Activated CD8-positive, alpha-beta memory T cell treated with anti-CD3 and anti-CD28 coated beads for 36 hours (primary cell): Measurements from ENCODE around the gene COASY. TPM values are rescaled to one million over a fixed set of nuclear protein-coding genes. Genes with fewer than 3 reads are reported as not detected.
"Not testable (repeated sequence)": the region's sequence is repeated elsewhere in the genome, so short reads cannot be mapped to it uniquely, and the experiment has no call there.

ENCODE experiments used
- CTCF ChIA-PET: fragments of 350-600 bp; sonication (Branson Sonifier 250); formaldehyde crosslinking; loops from one replicate; lab custom pipeline; 2021; ENCODE audit warnings: antibody characterized with exemption; lab: Charles Lee
- POLR2A ChIA-PET: fragments of 350-600 bp; sonication (Branson Sonifier 250); formaldehyde crosslinking; loops from one replicate; lab custom pipeline; 2021; ENCODE audit warnings: antibody characterized with exemption; lab: Charles Lee
- total RNA-seq, 2 experiments: library from RNA; stranded (reverse); gene quantifications; one replicate each; pipeline ENCODE4 v1.2.3, GENCODE V29; 2021

The COASY gene
- total RNA-seq, 2 experiments from 2014 or later: 118 to 120 TPM

DNA sequence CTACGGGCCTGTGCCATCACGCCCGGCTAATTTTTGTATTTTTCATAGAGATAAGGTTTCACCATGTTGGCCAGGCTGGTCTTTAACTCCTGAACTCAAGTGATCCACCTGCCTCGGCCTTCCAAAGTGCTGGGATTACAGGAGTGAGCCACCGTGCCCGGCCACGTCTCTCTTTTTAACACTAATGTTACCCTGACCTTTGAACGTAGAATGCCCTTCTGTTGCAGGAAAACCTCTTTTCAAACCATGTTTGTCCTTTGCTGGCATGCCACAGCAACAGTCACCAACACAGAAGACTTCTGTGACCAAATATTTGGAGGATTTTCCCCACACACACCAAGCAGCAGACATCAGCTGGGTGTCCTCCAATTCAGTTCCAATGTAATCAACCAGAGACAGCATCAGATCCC is 17.1 kb upstream of the COASY start:
- ChIA-PET CTCF (interaction anchor here (1.2 kb wide), 1 partner anchor 9 kb away, joined by 3 read pairs; the partner anchor contains the start of gene NAGLU), POLR2A (interaction anchor here (0.6 kb wide), 1 partner anchor 259 kb away, joined by 3 read pairs; no protein-coding TSS in a partner anchor)

DNA sequence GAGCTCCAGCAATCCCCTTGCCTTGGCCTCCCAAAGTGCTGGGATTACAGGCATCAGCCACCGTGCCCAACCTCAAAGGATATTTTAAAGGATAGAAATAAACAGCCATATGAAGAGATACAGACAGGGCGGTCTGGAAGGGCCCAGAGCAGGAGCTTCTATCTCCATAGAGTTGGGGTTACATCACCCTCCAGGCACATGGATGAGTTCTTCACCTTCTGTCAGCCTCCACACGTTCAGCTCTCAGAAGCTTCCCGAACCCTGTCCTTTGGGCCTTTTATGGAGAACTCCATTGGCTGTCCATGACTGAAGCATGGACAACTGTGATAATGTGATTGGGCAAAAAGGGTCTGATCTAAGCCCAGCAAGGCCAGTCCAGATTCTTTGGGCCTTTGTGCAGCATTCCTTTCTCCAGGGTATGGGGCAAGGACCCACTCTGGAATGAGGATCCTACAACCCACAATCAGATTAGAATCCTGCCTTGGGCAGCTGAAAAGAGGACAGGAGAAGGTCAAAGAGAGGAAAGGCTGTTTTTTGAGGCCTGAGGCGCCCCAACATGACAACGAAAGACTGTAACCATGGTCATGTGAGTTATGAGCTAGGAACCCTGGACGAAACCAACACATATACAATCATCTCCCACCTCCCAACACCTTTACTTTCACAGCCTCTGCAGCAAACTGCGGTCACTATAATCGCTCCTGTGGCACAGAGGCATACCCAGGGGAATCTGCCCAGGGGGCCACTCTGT is 16.0 kb upstream of the COASY start:
- CTCF ChIA-PET: interaction anchor here (1.2 kb wide), 1 partner anchor 10 kb away, joined by 3 read pairs; the partner anchor contains the start of gene NAGLU
- POLR2A ChIA-PET: interaction anchor here (0.6 kb wide), 1 partner anchor 260 kb away, joined by 3 read pairs; no protein-coding TSS in a partner anchor

DNA sequence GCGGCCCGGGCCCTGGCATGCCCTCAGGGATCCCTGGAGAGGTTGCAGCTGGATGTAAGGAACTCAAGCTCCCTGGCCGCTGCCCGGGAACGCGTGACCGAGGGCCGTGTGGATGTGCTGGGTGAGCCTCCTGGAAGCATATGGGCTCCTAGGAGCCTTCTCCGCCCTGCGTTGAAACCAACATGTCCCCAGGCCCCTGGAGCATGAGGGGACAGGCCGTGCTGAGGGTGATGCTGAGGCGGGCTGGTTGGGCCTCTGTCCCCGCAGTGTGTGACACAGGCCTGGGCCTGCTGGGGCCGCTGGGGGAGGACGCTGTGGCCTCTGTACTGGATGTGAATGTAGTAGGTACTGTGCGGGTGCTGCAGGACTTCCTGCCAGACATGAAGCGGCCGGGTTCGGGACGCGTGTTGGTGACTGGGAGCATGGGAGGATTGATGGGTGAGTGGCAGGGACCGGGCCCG is 14.9 kb upstream of the COASY start:
- ChIA-PET POLR2A (interaction anchor here (0.9 kb wide), 1 partner anchor 10 kb away, joined by 3 read pairs; no protein-coding TSS in a partner anchor), CTCF (no interaction called here)

DNA sequence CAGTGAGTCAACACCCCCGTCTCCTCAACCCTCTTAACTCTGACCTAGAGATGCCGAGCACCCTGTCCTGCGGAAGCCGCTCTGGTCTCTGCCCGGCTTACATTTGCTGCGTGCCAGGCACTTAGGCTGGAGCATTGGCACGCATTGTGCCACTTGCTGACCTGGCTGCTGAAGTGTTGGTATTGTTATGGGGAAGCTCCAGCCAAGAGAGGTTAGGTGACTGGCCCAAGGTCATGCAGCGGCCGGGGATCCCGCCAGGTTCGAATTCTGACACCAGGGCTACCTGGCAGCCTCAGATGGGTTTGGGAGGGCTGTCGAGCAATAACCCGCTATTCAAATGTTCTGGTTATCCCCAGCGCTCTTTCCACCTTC is 14.3 kb upstream of the COASY start:
- CTCF ChIA-PET: interaction anchor here (1.0 kb wide), 1 partner anchor 216 kb away, joined by 3 read pairs; no protein-coding TSS in a partner anchor
- POLR2A ChIA-PET: interaction anchor here (1.0 kb wide), 1 partner anchor 20 kb away, joined by 3 read pairs; no protein-coding TSS in a partner anchor

DNA sequence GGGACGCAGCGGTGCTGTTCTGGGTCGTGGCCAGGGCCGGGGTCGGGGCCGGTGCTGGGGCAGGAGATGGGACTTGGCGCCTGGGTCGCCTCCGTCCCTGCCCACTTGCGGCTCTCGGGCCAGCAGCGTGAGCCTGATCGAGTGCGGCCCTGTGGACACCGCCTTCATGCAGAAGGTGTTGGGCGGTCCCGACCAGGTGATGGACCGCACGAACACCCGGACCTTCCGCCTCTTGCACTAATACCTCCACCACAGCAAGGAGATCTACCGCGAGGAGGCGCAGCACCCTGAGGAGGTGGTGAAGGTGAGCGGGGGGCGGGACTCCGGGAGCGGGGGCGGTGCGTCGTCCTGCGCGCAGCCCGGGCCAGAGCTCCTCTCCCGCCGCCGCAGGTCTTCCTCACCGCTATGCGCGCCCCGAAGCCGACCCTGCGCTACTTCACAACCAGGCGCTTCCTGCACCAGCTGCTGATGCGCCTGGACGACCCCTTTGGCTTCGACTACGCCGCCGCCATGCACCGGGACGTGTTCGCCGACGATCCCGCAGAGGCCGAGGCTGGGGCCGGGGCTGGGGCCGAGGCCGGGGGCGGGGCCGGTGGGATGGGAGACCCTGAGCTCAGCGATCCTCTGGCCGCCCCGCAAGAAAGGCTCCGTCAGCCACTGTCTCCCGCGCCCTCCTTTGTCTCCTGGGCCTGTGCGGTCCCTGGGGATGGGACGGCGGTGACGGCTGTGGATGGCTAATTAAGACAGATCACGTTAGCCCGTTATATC is 13.7 kb upstream of the COASY start:
- CTCF ChIA-PET: interaction anchor here (0.8 to 1.7 kb wide), 6 partner anchors 11 to 215 kb away, joined by 3 to 5 read pairs (median 4); partner anchors contain the start of gene RAMP2
- POLR2A ChIA-PET: interaction anchor here (0.6 to 1.0 kb wide), 2 partner anchors 19 to 130 kb away, joined by 3 read pairs; no protein-coding TSS in a partner anchor

DNA sequence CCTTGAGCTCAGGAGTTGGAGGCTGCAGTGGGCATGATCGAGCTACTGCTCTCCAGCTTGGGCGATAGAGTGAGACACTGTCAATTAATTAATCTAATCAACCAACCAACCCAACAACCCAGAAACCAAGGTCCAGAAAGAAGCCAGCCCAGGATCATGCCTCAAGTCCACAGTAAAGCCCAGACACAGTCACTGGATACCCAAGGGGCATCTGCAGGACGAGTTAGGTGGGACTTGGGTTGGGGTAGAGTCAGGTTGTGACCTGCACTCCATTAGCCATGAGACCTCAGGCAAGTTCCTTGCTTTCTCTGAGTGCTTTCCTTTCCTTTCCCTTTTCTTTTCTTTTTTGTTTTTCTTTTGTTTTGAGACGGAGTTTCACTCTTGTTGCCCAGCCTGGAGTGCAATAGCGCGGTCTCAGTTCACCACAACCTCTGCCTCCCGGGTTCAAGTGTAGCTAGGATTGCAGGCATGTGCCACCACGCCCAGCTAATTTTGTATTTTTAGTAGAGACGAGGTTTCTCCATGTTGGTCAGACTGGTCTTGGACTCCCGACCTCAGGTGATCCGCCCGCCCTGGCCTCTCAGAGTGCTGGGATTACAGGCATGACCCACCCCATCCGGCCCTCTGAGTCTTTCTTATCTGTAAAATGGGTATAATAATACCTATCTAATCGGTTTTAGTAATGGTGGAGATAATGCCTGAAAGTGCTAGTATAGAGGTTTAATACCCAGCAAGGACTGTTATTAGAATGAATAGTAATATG is 12.8 kb upstream of the COASY start:
- CTCF ChIA-PET: interaction anchor here (0.7 to 1.7 kb wide), 6 partner anchors 12 to 211 kb away, joined by 3 to 5 read pairs (median 4); partner anchors contain the start of gene RAMP2
- POLR2A ChIA-PET: no interaction called here

DNA sequence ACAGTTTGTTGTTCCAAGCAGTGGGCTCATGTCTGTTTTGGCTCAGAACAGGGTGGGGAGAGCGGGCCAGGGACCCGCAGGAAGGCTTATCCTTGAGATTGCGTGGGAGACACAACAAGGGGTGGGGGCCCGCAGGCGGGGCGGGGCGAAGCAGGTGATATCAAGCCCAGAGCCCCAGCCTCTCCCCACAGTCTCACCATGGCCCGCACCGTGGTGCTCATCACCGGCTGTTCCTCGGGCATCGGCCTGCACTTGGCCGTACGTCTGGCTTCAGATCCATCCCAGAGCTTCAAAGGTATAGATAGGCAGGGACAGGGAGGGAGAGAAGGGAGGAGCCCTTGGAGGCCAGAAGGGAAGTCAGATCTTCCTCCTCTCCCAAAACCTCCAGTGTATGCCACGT is 9.2 kb upstream of the COASY start, which contains the start of gene HSD17B1:
TSS of gene HSD17B1 (plus strand) at position 188 of the 400 bp plus-strand sequence. CDS start at position 199, 11 bp downstream.
- CTCF ChIA-PET: not testable (repeated sequence)

DNA sequence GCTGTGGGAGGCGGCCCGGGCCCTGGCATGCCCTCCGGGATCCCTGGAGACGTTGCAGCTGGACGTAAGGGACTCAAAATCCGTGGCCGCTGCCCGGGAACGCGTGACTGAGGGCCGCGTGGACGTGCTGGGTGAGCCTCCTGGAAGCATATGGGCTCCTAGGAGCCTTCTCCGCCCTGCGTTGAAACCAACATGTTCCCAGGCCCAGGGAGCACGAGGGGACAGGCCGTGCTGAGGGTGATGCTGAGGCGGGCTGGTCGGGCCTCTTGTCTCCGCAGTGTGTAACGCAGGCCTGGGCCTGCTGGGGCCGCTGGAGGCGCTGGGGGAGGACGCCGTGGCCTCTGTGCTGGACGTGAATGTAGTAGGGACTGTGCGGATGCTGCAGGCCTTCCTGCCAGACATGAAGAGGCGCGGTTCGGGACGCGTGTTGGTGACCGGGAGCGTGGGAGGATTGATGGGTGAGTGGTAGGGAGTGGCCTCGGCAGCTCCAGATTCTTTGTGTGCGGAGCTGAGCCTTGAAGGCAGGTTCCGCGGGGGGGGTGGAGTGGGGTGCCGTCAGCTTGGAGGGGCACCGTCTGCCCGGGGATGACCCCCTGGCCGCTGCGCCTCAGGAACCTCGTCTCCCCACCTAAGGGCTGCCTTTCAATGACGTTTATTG is 8.7 kb upstream of the COASY start:
- ChIA-PET POLR2A (interaction anchor here (0.5 to 1.8 kb wide), 2 partner anchors 14 to 20 kb away, joined by 4 to 6 read pairs; no protein-coding TSS in a partner anchor), CTCF (interaction anchor here (1.3 kb wide), 1 partner anchor 16 kb away, joined by 3 read pairs; no protein-coding TSS in a partner anchor)

More for the DNA sequence above, 9.2 kb upstream of the COASY start, which contains the start of gene HSD17B1:
- POLR2A ChIA-PET: not testable (repeated sequence)

DNA sequence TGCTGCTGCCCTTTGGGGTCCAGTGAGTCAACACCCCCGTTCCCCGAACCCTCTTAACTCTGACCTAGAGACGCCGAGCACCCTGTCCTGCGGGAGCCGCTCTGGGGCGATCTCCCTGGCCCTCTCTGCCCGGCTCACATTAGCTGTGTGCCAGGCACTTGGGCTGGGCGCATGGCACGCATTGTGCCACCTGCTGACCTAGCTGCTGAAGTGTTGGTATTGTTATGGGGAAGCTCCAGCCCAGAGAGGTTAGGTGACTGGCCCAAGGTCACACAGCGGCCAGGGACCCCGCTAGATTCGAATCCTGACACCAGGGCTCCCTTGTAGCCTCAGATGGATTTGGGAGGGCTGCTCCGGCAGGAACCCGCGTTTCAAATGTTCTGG is 8.1 kb upstream of the COASY start:
- CTCF ChIA-PET: interaction anchor here (1.0 to 1.3 kb wide), 2 partner anchors 16 to 127 kb away, joined by 3 read pairs; no protein-coding TSS in a partner anchor
- POLR2A ChIA-PET: interaction anchor here (0.5 to 1.8 kb wide), 4 partner anchors 12 to 54 kb away, joined by 3 to 6 read pairs (median 4); no protein-coding TSS in a partner anchor

DNA sequence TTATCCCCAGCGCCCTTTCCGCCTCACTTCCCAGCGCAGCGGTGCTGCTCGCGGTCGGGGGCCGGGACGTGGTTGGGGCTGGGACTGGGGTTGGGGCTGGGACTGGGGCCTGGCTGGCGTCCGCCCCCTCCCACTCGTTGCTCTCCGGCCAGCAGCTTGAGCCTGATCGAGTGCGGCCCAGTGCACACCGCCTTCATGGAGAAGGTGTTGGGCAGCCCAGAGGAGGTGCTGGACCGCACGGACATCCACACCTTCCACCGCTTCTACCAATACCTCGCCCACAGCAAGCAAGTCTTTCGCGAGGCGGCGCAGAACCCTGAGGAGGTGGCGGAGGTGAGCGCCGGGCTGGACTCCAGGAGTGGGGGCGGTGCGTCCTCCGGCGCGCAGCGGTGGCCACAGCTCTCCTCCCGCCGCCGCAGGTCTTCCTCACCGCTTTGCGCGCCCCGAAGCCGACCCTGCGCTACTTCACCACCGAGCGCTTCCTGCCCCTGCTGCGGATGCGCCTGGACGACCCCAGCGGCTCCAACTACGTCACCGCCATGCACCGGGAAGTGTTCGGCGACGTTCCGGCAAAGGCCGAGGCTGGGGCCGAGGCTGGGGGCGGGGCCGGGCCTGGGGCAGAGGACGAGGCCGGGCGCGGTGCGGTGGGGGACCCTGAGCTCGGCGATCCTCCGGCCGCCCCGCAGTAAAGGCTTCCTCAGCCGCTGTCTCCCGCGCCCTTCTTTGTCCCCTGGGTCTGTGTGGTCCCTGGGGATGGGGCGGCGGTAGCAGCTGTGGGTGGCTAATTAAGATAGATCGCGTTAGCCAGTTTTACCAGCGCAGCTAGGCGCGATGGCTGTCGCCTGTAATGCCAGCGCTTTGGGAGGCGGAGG is 7.5 kb upstream of the COASY start:
- POLR2A ChIA-PET: interaction anchor here (0.5 to 1.8 kb wide), 6 partner anchors 11 to 1508 kb away, joined by 3 to 6 read pairs (median 4); partner anchors contain the start of gene NAGLU
- CTCF ChIA-PET: interaction anchor here (1.0 to 1.3 kb wide), 2 partner anchors 17 to 126 kb away, joined by 3 read pairs; no protein-coding TSS in a partner anchor

DNA sequence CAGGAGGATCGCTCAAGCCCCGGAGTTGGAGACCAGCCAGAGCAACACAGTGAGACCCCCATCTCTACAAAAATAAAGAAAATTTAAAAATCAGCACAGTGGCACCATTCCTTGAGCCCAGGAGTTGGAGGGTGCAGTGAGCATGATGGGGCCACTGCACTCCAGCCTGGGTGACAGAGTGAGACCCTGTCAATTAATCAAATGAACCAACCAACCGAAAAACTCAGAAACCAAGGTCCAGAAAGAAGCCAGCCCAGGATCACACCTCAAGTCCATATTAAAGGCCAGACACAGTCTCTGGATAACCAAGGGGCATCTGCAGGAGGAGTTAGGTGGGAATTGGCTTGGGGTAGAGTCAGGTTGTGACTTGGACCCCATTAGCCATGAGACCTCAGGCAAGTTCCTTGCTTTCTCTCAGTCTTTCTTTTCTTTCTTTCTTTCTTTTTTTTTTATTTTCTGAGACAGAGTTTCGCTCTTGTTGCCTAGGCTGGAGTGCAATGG is 6.8 kb upstream of the COASY start:
- CTCF ChIA-PET: no interaction called here
- POLR2A ChIA-PET: interaction anchor here (0.6 to 1.8 kb wide), 4 partner anchors 11 to 241 kb away, joined by 3 to 6 read pairs (median 5); partner anchors contain the start of gene NAGLU

DNA sequence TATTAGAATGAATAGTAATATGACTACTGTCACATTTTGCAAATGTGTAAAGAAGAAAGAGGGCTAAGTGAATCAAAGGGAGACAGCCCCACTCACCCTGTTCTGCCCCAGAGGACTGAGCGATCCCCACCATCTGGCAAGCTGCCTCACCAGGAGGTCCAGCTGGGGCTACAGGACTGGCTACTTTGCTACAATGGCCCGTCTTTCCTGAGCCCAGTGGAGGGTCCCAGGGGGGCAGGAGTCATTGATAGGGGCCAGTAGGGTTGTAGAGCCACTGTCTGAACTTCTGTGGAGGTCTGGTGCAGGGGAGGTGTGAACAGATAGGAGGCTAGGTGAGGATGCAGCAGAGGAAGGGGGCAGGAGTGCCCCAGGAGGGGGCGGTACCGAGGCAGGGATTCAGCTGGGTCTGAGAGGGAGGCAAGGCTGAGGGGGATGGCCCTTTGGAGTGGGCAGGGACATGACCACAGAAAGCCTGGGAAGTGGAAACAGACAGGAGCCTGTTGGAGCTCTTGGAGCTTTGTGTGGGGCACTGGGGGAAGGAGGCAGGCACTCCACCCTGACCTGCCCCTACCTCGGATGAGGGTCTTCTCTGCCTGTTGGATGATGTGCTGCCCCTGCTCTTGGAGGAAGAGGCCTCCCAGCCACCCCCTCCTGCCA is 5.9 kb upstream of the COASY start:
- POLR2A ChIA-PET, CTCF ChIA-PET: not testable (repeated sequence)

DNA sequence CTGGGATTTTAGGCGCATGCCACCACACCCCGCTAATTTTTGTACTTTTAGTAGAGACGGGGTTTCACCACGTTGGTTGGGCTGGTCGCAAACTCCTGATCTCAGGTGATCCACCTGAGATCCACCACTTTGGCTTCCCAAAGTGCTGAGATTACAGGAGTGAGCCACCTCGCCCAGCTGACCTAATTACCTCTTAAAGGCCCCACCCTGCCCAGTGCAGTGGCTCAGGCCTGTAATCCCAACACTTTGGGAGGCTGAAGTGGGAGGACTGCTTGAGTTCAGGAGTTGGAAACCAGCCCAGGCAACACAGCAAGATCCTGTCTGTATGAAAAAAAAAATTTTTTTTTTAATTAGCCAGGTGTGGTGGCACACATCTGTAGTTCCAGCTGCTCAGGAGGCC is 2.9 kb upstream of the COASY start:
- ChIA-PET POLR2A (interaction anchor here (0.6 kb wide), 1 partner anchor 440 kb away, joined by 3 read pairs; no protein-coding TSS in a partner anchor), CTCF (no interaction called here)

DNA sequence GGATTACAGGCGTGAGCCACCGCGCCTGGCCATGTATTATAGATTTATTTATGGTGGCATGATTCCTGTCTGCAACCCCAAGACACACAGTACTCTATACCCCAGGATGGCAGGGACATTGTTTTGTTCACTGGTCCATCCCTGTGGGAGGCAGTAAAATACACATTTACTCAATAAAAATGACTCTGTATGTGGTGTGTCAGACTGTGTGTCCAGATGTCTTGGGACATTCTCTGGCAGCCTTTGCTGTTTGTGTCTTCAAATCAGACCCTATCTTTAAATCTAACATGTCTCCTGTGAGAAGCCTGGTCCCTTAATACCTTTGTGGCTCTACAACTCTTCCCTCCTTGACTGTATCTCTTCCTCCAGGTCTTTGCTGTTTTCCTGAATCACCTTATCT is 1.7 kb upstream of the COASY start:
- ChIA-PET POLR2A (no interaction called here), CTCF (interaction anchor here (0.7 kb wide), 1 partner anchor 860 kb away, joined by 3 read pairs; no protein-coding TSS in a partner anchor)

DNA sequence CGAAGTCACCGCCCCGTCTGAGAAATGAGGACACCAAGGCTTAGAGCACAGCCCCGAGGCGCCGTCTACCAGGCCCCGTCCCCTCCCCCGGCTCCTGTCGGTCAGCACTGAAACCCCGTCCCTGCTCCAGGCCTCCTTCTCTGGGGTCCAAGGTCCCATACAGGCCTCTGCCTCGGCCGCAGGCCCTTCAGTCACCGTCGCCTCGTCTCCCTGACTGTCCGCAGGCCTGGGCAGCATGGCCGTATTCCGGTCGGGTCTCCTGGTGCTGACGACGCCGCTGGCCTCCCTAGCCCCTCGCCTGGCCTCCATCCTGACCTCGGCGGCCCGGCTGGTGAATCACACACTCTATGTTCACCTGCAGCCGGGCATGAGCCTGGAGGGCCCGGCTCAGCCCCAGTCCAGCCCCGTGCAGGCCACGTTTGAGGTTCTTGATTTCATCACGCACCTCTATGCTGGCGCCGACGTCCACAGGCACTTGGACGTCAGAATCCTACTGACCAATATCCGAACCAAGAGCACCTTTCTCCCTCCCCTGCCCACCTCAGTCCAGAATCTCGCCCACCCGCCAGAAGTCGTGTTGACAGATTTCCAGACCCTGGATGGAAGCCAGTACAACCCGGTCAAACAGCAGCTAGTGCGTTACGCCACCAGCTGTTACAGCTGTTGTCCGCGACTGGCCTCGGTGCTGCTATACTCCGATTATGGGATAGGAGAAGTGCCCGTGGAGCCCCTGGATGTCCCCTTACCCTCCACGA is 617 bp downstream of the COASY start:
- POLR2A ChIA-PET: no interaction called here
- CTCF ChIA-PET: no interaction called here
